Astrocyte of the hippocampus (primary cell): ENCODE measurements around the gene BMPR1B.
A peak's percentile ranks its signal among the peaks of the same experiment; 100 is the strongest.

ENCODE experiments used
- DNase-seq: peaks from one replicate; pipeline ENCODE4 v3.0.0; 2011; ENCODE audit warnings: low read depth, low spot score

The BMPR1B gene

DNA sequence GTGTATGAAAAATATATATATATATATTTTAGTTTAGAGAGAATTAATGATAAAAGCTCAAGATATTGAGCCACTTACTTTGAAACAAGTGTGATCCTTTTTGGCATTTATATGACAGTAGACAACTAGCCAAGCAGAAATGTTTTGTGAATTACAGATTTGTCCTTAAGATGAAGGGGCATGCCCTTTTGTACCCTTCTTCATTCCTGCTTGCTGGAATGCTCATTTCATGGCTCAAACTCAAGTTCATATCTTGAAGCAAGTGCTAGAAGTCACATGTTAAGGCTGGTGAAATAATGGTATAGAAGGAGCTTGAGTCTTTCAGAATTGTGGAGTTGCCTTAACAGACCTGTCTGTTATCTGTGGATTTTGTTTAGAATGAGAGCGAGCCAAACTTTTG is 203.0 kb downstream of the BMPR1B start:
- DNase-seq, result no peak

DNA sequence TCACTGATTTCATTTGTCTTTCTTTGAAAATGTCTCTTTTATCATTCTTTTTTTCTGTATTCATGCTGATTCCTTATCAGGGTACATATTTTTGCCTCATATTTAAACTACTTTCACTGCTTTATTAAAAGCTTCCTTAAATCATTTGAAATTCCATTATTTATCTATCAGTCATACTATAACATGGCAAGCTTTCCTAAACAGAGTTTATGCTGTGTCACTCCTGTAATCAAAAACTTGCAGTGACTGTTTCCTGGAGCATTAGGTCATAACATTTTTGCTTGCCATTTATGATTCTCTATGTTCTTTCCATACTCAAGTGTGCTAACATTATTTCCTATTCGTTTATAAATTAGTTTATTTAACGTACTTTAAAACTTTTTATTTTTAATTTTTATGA is 203.7 kb downstream of the BMPR1B start:
- DNase-seq, result no peak

DNA sequence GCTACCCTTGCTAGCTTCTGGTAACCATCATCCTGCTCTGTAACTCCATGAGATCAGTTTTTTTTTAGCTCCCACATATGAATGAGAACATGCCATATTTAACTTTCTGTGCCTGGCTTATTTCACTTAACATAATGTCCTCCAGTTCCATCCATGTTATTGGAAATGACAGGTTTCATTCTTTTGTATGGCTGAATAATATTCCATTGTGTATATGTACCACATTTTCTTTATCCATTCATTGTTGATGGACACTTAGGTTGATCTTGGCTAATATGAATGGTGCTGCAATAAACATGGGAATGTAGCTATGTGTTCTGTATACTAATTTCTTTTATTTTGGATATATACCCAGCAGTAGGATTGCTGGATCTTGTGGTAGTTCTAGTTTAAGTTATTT is 204.7 kb downstream of the BMPR1B start:
- no peak for DNase-seq

DNA sequence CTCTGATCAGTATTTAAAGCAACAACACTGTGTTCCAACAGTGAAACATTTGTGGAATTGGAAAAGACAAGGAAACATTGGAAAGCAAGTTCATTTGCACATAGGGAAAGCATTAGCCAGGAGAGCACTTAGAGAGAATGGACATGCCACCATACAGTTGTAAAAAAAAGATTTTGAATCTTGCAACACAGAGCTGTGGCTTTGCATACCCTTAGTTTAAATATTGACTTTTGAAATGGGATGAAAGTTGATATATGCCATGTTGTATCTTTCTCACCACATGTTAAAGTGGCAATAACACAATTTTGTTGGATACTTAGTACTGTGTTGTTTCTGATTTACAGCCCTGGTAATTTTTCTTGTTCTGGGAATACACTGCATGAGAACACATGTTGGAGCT is 208.1 kb downstream of the BMPR1B start:
- DNase-seq, result no peak

DNA sequence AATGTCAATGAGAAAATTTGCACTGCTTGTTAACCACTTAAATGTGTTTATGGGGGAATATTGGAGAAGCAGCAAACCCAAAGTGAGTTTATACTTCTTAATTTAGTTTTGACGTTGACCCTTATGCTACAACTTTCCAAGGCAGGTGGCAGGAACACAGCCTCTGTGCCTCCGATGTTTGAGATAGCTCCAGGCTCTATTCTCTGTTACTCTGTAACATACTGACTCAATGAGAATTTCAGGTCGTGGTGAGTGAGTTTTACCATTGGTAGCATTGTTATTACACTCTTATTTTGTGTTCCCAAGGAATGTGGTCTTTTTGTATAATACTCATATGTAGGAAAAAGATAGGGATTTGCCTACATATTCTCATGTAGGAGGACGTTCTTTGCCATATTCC is 210.7 kb downstream of the BMPR1B start:
- DNase-seq, result no peak

DNA sequence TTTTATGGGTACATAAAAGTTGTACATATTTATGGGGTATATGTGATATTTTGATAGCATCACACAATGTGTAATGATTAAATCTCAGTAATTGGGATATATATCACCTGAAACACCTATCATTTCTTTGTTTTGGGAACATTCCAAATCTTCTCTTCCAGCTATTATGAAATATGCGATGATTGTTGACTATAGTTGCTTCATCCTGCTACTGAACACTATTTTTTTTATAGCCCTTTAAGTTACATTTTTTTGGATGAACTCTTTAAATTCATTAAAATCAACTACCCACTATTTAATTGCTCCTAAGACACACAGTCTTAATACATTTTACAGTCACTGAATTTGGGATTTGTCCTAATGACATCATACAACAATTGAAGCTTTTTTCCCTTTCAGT is 212.9 kb downstream of the BMPR1B start:
- no peak for DNase-seq

DNA sequence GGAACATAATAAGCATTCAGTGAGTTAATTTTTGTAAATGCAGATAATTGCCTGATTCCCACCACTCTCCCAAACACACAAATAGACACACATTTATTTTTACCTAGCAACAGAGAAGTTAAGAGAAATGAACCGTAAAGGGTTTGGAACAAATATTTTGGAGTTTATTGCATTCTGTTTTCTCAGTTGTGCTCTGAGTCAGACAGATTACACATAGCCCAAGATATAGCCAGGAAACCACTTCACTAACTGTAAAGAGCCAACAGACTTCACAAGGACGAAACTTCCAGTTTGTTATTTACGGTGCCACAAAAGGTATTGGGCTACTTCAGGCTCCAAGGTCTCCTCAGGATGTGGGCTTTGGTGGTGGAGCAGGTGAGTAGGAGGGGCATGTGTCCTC is 217.0 kb downstream of the BMPR1B start:
- DNase-seq, result peak; percentile 82

DNA sequence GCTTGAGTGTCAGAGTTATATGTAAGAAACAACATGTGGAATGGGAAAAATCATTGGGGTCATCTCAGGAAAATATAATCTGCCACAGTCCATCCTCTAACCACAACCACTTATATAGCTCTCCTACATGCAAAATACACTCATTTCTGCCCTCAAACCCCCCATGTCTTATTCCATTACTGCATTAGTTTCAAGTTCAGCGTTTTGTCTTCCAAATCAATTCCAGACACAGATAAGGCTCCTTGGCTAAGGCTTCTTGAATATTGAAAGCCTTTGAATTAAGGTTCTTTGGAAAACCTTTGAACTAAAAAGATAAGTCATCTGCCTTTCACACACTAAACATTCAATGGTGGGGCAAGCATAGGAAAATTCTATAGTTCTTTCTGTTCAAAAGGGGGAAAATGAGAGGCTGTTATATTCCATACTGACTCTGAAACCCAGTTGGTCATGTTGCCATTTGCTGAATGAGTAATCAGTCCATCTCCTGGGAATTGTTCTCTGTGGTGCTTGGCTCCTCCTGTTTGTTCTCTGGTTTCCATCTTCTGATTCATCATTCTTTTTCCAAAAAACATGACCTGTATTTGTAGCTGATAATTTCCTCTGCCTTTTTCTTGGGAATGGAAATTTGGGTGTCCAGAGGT is 218.7 kb downstream of the BMPR1B start:
- DNase-seq, result peak; percentile 59

DNA sequence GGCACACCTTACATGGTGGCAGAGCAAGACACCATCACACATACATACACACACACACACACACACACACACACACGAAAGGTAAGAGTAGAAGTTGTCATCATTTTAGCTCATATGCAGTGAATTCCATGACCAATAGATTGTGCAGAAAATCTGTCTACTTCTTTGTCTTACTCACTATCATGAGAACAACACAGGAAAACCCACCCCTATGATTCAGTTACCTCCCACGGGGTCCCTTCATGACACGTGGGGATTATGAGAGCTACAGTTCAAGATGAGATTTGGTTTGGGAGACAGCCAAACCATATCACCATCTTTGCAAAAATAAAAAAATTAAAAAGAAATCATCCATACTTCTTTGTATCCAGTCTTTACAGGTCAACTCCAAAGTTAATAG is 221.1 kb downstream of the BMPR1B start:
- DNase-seq, result no peak

DNA sequence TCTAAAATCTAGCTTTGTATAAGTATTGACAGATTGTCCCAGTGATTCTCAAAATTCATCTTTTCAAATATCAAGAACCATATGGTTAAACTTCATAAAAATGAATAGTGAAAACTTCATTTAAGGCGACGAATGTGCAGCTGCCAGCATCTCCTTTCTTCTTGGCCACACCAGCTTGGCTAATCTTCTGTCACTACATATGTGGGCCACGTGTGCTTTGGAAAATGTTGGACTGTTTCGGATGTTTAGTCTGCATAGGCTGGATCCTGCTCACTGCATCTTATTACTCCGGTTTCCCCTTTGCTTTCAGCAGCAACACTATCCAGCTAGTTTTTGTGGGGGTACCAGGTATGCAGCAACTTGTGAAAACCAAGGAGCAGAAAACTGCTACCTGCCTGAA is 221.9 kb downstream of the BMPR1B start:
- DNase-seq, result no peak

DNA sequence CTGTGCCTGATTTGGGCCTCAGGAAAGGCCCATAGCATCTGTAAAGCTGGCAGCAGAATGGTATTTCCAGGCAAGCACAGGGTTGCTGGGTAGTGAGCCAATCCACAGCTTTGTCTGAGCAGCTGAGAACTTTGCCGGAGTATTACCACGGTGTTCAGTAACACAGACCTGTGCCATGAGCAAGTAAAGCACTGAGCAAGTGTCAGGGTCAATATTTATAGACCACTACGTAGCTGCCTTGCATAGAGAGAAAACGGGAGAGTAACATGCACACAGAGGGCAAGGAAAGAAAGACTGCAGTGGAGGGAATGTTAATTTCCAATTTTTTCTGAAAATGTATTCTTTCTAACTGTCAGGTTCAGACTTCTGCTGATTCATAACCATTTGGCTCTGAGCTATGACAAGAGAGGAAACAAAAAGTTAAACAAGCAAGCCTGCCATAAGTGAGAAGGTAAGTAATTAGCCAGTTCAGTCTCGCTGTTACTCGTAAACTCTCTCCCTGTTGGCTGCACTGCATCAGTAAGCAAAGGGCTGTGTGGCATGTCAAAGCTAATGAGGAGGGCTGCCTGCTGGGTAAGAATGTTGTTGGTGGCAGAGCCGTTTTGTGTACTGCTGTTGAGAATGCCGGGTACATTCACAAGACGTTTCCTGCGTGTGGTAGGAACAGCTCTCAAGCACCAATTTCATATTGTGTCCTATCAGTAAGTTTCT is 238.1 kb downstream of the BMPR1B start:
- peak; percentile 90 for DNase-seq

DNA sequence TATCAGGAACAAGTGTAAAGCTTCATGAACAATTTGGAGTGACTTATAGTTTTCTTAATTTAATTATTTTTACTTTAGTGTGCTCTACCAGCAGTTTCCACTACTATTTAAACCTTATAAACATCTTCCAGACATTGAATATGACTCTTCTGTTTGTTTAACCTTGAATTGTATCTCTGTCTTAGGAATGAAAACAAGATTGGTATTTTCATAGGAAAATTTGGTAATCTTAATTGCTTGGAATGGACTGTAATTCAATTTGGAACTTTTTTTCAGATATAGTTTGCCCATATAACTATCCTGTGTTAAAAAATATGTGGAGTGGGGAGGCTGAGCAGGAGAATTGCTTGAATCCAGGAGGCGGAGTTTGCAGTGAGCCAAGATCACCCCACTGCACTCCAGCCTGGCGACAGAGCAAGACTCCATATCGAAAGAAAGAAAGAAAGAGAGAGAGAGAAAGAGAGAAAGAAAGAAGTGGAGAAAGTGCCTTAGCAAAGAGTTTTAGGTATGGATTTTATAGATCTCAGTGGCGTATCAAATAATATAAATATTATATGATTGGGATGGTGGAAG is 242.4 kb downstream of the BMPR1B start:
- no peak for DNase-seq

DNA sequence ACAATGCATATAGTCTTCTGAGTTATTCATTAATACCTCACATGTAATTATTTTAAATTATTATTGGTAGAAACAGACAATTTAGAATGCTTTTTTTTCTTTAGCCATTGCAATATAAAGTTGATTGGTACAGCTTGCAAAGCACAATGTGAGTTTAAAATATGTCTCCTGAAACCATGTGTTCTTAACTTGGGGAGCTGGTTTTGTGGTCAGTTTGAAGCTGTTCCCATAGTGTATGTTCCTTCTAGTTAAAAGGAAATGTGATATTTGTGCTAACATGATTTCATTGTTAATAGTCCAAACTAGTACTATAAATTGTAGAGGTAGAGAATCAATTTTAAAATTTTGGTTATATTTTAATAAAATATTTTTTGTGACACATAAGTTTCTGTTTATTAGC is 247.2 kb downstream of the BMPR1B start:
- no peak for DNase-seq

DNA sequence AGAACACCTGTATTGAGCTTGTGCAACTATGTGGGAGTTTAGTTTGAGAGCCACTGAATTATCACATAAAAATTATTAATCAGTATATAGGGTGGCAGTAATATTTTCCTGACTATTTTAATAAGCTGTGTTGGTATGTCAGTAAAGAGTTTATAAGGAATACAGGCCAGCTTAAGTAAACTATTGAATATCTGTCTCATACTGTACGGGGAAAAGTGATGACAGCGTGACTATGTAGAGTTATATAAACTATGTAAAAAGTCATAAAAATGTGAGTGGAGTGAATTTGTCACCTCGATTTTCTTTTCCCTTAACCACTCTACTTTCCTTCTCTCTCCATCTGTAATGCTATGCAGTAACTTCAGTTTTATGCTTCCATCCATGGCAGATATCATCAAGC is 250.2 kb downstream of the BMPR1B start:
- DNase-seq, result no peak

DNA sequence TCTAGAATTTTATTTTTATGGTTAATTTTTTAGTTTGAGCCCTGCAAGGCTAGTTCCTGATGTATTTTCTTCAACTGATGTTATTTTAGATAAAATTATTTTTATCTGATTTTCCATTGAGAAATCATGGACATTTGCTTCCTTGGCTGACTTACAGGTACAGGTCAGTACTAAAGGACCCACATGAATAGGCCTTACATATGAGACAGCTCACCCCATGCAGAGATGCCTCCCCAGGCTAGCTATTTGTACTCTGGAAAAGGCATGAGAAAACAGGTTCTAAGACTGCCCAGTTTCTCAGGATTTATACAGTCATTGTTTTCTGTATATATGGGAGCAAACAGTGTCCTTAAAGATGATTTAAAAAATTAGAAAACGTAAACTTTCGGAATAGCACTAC is 255.5 kb downstream of the BMPR1B start:
- peak; percentile 11 for DNase-seq

DNA sequence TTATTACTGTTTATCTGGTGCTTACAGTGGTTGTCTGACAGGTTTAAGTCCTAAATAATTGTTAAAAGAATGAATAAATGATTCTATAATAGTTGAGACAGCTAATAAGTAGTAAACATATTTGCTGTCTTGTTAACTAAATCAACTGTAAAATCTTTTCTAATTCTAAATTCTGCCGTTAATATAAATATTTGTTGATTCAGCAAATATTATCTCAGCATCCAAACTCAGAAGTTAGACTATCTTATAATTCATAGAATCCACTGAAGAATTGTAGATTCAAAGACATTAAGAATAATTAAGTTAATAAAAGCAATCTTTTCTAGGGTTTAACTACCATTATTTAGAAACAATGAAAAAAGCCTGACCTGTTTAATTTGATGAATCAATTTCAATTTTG is 256.3 kb downstream of the BMPR1B start:
- DNase-seq, result no peak

DNA sequence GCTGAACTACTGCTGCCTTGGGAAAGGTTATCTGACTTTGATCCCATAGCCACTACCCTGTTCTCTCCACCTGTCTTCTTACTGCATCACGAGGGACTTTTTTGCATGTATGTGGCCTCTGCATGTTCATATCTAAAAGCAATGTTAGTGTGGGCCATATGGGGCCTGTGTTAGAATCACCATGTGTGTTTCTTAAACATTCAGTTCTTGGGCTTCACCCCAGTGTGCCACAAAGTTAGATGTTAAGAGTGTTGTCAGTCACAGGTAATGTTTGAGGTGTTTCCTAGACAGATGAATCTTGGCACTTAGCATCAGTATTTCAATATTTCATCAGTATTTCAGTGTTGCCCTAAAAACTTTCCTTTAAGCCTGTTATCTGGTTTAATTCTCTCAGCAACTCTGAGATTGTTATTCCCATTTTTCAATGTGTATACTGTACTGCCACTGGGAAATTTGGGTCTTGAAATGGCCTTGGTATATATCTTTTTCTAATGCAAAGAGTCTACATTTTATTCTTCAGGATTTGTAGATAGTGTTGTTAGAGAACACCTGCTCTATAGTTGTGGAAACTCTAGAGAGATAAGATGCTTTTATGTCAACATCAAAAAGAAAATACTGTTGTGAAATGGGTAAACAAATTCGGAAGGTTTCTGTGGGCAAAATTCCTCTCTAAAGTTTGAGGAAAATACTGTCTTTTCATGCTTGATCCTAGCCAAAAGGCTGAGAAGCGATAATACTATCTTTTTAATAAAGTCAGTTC is 259.7 kb downstream of the BMPR1B start:
- no peak for DNase-seq

DNA sequence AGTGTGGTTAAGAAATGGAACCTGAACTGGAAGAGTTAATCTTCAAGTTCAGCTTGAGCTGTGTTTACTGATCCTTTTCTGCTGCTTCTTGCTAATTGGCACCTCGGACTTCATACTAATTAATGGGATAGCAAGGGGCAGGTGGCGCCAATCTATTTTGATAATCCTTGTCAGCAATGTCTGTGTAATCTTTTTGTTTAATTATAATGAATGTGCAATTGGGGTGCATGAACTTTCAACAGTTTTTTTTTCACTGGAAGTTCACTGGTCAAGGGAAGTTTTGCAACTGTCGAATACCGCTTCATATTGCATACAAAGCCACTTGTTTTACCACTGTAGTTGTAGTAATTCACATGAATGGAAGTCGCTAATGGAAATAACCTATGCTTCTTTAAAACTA is 261.0 kb downstream of the BMPR1B start:
- no peak for DNase-seq

DNA sequence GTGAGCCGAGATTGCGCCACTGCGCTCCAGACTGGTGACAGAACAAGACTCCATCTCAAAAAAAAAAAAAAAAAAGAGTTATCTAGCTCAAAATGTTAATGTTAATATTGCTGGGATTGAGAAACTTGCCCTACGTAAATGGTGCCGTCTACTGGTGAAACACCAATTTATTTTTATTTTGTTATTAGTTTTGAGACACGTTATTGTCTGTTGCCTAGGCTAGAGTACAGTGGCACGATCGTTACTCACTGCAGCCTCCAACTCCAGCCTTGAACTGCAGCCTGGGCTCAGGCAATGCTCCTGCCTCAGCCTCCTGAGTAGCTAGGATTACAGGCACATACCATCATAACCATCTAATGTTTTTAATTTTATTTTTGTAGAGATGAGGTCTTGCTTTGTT is 262.8 kb downstream of the BMPR1B start:
- DNase-seq, result no peak

DNA sequence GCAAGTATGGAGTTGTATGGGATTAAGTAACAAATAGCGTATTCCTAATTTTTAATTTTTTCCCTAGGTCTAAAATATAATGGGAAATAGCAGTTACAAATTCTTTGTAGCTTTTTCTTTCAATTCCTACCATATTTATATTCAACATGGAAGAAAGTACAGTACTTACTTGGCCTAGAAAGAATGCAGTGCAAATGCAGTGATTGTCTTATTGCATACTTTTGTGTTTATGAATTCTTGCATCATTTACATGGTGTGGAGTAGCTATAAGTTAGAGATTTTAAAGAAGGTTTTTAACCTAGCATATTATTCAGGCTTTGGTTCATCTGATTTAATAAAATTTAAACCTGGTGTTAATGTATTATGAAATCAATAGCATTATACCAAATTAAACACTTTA is 263.3 kb downstream of the BMPR1B start:
- DNase-seq, result no peak

DNA sequence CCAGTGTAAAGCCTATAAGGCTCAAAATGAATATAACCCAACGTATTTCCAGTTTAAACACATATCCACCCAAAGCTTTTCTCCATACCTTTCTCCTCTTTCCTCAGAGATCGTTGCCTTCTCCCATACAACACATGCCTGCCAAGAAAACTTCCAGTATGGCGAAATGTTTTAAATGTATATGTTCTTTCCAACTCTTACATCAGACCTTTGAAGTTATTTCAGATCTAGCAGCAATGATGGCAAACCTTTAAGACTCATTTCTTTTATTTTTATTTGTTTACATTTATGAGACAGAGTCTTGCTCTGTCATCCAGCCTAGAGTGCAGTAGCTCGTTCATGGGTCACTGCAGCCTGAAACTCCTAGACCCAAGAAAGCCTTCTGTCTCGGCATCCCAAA is 265.4 kb downstream of the BMPR1B start:
- no peak for DNase-seq

DNA sequence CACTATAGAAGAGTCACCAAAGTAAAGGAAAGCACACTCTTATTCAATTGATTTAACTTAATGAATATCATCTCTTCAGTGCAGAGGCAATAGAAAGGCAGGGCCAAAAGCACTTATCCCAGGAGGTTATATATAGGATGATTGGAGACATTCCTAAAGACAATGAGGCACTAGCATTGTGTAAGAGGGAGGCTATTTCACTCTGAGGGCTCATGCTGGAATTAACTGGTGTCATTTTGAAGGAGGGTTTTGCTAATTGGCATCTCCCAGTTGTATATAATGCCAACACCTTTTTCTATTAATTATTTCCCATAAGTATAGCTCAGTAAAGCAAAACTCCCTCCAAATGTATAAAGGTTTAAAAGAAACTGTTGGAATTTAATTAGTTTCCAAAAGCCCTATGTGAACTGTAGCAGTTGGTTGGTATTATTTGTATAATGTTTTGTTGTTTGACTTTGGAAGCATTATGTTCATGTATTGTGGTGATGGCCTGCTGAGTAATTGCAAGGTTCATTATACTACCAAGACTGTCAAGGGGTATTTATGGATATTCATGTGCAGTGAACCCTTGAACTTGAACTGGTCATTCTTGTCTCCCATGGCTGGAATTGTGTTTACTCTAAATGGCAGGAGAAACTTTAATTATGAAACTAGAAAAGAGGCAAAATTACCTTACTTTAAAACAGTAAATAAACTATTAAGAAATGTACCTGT is 270.3 kb downstream of the BMPR1B start:
- DNase-seq, result peak; percentile 20
